Measurements from ENCODE around the gene IMPA2.
"Not testable (repeated sequence)": the region's sequence is repeated elsewhere in the genome, so short reads cannot be mapped to it uniquely, and the experiment has no call there.

The IMPA2 gene

DNA sequence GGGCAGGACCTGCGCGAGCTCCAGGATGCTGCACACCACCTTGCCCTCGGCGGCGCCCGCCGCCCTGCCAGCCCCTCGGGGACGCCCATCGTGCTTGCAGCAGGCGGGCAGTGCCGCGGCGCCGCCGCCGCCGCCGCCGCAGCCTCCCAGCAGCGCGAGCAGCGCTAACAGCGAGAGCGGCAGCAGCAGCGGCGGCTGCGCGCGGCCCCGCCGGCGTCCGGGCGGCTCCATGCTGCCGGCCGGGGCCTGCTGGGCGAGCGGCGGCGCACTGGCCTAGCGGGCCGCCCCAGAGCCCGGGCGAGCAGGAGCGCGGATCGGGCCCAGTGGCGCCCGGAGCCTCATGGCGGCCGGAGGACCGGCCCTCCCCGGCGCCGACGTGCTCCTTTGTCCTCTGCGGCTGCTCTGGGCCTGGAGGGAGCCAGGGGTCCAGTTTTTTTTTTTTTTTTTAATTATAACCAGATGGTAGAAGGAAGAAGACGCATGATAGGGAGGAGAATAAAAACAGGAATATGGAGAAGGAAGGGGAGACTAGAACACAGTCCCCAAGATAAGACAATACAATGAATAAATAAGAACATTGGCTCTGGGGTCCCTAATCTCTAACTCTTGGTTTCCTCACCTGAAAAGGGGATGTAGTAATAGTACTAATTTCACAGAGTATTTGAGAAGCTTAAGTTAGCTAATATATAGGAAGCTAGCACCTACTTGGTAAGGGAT lies 95.3 kb downstream of the IMPA2 start:
- Histone ChIP-seq H3K27ac (ENCODE audit: low read depth, low read length) (no peak overlapping the region), H3K36me3 (ENCODE audit: control insufficient read depth, low read length) (no peaks in the 10 kb centered on the region), H3K4me3 (ENCODE audit: low read length) (no peak overlapping the region), H3K4me1 (ENCODE audit: control insufficient read depth, low read length) (no peaks in the 10 kb centered on the region), H3K79me2 (ENCODE audit: control insufficient read depth, low read length) (no peaks in the 10 kb centered on the region), H4K20me1 (ENCODE audit: control insufficient read depth, insufficient read depth, low read depth, low read length) (no peaks in the 10 kb centered on the region), H3K9me3 (ENCODE audit: control insufficient read depth, insufficient read depth, low read length) (no peaks in the 10 kb centered on the region), H3K27me3 (ENCODE audit: control insufficient read depth, low read length) (no peaks in the 10 kb centered on the region), H3F3A (ENCODE audit: control insufficient read depth, insufficient read depth) (no peaks in the 10 kb centered on the region), H3K4me2 (ENCODE audit: low read length) (no peak overlapping the region), H3K9me2 (replicated peaks; ENCODE audit: control insufficient read depth, low read length) (no peaks in the 10 kb centered on the region)
- TF ChIP-seq EZH2phosphoT487 (IDR thresholded peaks at IDR 0.05; ENCODE audit: borderline replicate concordance, low read length): no peak

GRCh38 chr18:12077994-12078393 lies 96.7 kb downstream of the IMPA2 start:
- H3K9me3 ChIP-seq (ENCODE audit: control insufficient read depth, insufficient read depth, low read length); H3K36me3 ChIP-seq (ENCODE audit: control insufficient read depth, low read length); H3K9me2 ChIP-seq (replicated peaks; ENCODE audit: control insufficient read depth, low read length); H3F3A ChIP-seq (ENCODE audit: control insufficient read depth, insufficient read depth); H3K4me3 ChIP-seq (ENCODE audit: low read length); H3K79me2 ChIP-seq (ENCODE audit: control insufficient read depth, low read length); H4K20me1 ChIP-seq (ENCODE audit: control insufficient read depth, insufficient read depth, low read depth, low read length); H3K27ac ChIP-seq (ENCODE audit: low read depth, low read length); H3K4me2 ChIP-seq (ENCODE audit: low read length); H3K27me3 ChIP-seq (ENCODE audit: control insufficient read depth, low read length); H3K4me1 ChIP-seq (ENCODE audit: control insufficient read depth, low read length): not testable (repeated sequence)

DNA sequence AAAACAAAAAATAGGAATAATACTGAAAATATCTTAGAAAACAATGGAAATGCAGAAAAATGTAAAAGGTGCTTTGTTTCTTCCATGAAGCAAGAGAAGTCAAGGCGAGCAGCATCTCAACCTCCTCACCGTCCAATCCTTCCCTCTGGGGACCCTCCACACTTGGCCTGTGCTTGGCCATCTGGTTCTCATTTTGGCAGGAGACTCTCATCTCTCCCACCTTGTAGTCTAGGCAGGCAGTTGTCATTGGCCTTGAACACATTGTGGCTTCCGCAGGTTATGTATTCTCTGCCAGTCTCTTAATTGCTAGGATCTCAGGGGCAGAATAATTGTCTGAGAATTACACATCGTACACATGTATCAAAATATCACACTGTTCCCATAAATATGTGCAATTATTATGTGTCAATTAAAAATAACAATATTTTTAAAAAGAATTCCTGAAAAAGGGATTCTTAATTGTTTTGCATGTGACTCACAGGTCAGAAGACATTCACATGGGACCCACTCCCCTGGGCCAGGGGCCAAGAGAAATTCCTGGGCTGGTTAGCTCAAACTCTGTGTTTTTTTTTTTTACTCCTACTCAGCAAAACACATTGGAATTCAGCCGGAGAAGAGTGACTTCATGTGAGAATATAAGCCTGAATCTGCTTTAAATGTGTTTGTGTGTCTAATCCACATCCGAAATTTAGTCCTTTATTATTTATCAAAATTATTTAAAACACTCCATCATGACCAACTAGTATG lies 98.4 kb downstream of the IMPA2 start:
- Histone ChIP-seq H3K27me3 (ENCODE audit: control insufficient read depth, low read length) (no peaks in the 10 kb centered on the region), H3K4me2 (ENCODE audit: low read length) (no peak overlapping the region), H3K4me1 (ENCODE audit: control insufficient read depth, low read length) (no peaks in the 10 kb centered on the region), H4K20me1 (ENCODE audit: control insufficient read depth, insufficient read depth, low read depth, low read length) (no peaks in the 10 kb centered on the region), H3K9me3 (ENCODE audit: control insufficient read depth, insufficient read depth, low read length) (no peaks in the 10 kb centered on the region), H3K4me3 (ENCODE audit: low read length) (no peak overlapping the region), H3K36me3 (ENCODE audit: control insufficient read depth, low read length) (no peaks in the 10 kb centered on the region), H3K79me2 (ENCODE audit: control insufficient read depth, low read length) (no peaks in the 10 kb centered on the region), H3F3A (ENCODE audit: control insufficient read depth, insufficient read depth) (no peaks in the 10 kb centered on the region), H3K27ac (ENCODE audit: low read depth, low read length) (no peak overlapping the region), H3K9me2 (replicated peaks; ENCODE audit: control insufficient read depth, low read length) (no peaks in the 10 kb centered on the region)
- TF ChIP-seq EZH2phosphoT487 (IDR thresholded peaks at IDR 0.05; ENCODE audit: borderline replicate concordance, low read length): no peak
- TF ChIP-seq, protein P1, sequence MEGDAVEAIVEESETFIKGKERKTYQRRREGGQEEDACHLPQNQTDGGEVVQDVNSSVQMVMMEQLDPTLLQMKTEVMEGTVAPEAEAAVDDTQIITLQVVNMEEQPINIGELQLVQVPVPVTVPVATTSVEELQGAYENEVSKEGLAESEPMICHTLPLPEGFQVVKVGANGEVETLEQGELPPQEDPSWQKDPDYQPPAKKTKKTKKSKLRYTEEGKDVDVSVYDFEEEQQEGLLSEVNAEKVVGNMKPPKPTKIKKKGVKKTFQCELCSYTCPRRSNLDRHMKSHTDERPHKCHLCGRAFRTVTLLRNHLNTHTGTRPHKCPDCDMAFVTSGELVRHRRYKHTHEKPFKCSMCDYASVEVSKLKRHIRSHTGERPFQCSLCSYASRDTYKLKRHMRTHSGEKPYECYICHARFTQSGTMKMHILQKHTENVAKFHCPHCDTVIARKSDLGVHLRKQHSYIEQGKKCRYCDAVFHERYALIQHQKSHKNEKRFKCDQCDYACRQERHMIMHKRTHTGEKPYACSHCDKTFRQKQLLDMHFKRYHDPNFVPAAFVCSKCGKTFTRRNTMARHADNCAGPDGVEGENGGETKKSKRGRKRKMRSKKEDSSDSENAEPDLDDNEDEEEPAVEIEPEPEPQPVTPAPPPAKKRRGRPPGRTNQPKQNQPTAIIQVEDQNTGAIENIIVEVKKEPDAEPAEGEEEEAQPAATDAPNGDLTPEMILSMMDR (IDR thresholded peaks at IDR 0.05; ENCODE audit: low read depth, low read length, poor library complexity, severe bottlenecking): no peak

All from DOHH2 (cell line).